ENCODE results near the gene NOXA1.

- TF ChIP-seq CTCF (IDR thresholded peaks at IDR 0.05) (no peak), POLR2A (IDR thresholded peaks at IDR 0.05) (no peak)
Measured at GRCh38 chr9:137474271-137474670, 51.1 kb downstream of the NOXA1 start.

Measured in testis (tissue), 2 donors.